ENCODE data around the gene ABLIM2.

DNA sequence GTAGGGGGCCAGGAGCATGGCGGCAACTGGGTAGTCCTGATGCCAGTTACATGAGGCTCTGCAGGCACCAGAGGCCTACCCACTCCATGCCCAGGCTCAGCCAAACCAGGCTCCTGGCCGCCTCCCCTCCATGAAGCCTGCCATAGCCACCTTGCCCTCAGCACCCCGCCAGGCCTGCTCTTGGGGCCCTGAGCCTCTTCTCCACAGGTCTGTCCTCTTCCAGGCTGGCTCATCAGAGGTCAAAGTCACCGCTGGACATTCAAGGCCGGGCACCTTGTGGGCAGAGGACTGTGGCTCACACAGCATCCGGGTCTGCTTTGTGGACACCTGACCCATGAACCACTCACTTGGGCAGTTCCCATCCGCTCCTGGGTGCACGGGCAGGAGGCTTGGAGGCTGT, 158.9 kb downstream of the ABLIM2 start:
- TF ChIP-seq, protein P1, sequence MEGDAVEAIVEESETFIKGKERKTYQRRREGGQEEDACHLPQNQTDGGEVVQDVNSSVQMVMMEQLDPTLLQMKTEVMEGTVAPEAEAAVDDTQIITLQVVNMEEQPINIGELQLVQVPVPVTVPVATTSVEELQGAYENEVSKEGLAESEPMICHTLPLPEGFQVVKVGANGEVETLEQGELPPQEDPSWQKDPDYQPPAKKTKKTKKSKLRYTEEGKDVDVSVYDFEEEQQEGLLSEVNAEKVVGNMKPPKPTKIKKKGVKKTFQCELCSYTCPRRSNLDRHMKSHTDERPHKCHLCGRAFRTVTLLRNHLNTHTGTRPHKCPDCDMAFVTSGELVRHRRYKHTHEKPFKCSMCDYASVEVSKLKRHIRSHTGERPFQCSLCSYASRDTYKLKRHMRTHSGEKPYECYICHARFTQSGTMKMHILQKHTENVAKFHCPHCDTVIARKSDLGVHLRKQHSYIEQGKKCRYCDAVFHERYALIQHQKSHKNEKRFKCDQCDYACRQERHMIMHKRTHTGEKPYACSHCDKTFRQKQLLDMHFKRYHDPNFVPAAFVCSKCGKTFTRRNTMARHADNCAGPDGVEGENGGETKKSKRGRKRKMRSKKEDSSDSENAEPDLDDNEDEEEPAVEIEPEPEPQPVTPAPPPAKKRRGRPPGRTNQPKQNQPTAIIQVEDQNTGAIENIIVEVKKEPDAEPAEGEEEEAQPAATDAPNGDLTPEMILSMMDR (IDR thresholded peaks at IDR 0.05; ENCODE audit: low read length) = no peak
- no peak for TF ChIP-seq EZH2 (optimal IDR thresholded peaks at IDR 0.05; ENCODE audit: low read depth, low read length)
- TF ChIP-seq EZH2phosphoT487 (IDR thresholded peaks at IDR 0.05; ENCODE audit: low read length) = no peak
